Measurements from ENCODE around the gene N4BP2L1. TPM values are rescaled to one million over a fixed set of nuclear protein-coding genes. Genes with fewer than 3 reads are reported as not detected.

Gene N4BP2L1
- polyA plus RNA-seq, 3 donors: 50.9 to 82.5 (median 81.5) TPM

DNA sequence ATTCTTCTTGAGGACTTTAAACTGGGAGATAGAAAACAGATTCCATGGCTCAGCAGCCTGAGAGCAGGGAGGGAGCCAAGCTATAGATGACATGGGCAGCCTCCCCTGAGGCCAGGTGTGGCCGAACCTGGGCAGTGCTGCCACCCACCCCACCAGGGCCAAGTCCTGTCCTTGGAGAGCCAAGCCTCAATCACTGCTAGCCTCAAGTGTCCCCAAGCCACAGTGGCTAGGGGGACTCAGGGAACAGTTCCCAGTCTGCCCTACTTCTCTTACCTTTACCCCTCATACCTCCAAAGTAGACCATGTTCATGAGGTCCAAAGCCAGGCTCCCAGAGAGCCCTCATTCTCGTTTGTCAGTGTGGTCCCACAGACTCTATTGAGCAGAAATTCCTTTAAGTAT lies 8.1 kb downstream of the N4BP2L1 start:
- no peak overlapping the region for H3K27ac ChIP-seq (ENCODE audit: low read depth in 1 of 2, low read length in 2 of 2)
- Mint-ChIP-seq H3K9me3 (peaks cover 16 to 35% (median 24%) of the 10 kb centered on the region in 7 donors), H3K4me3 (no peak overlapping the region), H3K27me3 (ENCODE audit: low read depth in 3 of 3) (no peaks in the 10 kb centered on the region), H3K4me1 (peaks cover 24% of the 10 kb centered on the region), H3K36me3 (peaks cover 33 to 36% of the 10 kb centered on the region in 2 donors), H3K27ac (no peak overlapping the region)
- peaks cover 6 to 24% of the 10 kb centered on the region in 2 donors for H3K36me3 ChIP-seq (replicated peaks in 1 of 2; ENCODE audit: control insufficient read depth in 1 of 2, insufficient read depth in 2 of 2, low read length in 2 of 2)
- peaks cover 56% of the 10 kb centered on the region for H3K79me2 ChIP-seq (ENCODE audit: insufficient read depth, low read length)
- peaks cover 12 to 21% of the 10 kb centered on the region in 2 donors for H3K9me3 ChIP-seq (replicated peaks in 1 of 2; ENCODE audit: control insufficient read depth in 1 of 2, insufficient read depth in 1 of 2, low read length in 2 of 2)
- H3K27me3 ChIP-seq (ENCODE audit: control insufficient read depth in 2 of 2, insufficient read depth in 2 of 2, low read length in 2 of 2): no peaks in the 10 kb centered on the region
- no peak overlapping the region for H2AFZ ChIP-seq (ENCODE audit: insufficient read depth, low read depth, low read length, poor library complexity, severe bottlenecking)
- H3K4me2 ChIP-seq (replicated peaks; ENCODE audit: extremely low read depth, low read length, poor library complexity, severe bottlenecking): no peak overlapping the region
- peaks cover 42% of the 10 kb centered on the region for H4K20me1 ChIP-seq (ENCODE audit: insufficient read depth, low read length)
- H3K4me1 ChIP-seq (ENCODE audit: control insufficient read depth in 1 of 2, insufficient read depth in 2 of 2, low read length in 2 of 2): peaks cover 9 to 11% of the 10 kb centered on the region in 2 donors
- 100% methylated on average over 2 of the region's 2 CpGs for WGBS (ENCODE audit: insufficient coverage)
- intact Hi-C loops (cut with micrococcal nuclease): loop anchor here in 1 of 2 donors (10.0 kb wide), 1 partner anchor 105 kb away; the partner anchor contains the start of genes BRCA2 and ZAR1L
- H3K4me3 ChIP-seq (replicated peaks in 1 of 3; ENCODE audit: low read depth in 2 of 3, low read length in 3 of 3): peak overlapping the region in 1 of 3 experiments; percentile 2
- no peak overlapping the region for H3K9ac ChIP-seq (ENCODE audit: insufficient read depth, low read length, poor library complexity, severe bottlenecking)
- no peak for DNase-seq
- TF ChIP-seq, protein P1, sequence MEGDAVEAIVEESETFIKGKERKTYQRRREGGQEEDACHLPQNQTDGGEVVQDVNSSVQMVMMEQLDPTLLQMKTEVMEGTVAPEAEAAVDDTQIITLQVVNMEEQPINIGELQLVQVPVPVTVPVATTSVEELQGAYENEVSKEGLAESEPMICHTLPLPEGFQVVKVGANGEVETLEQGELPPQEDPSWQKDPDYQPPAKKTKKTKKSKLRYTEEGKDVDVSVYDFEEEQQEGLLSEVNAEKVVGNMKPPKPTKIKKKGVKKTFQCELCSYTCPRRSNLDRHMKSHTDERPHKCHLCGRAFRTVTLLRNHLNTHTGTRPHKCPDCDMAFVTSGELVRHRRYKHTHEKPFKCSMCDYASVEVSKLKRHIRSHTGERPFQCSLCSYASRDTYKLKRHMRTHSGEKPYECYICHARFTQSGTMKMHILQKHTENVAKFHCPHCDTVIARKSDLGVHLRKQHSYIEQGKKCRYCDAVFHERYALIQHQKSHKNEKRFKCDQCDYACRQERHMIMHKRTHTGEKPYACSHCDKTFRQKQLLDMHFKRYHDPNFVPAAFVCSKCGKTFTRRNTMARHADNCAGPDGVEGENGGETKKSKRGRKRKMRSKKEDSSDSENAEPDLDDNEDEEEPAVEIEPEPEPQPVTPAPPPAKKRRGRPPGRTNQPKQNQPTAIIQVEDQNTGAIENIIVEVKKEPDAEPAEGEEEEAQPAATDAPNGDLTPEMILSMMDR (IDR thresholded peaks at IDR 0.05): no peak

DNA sequence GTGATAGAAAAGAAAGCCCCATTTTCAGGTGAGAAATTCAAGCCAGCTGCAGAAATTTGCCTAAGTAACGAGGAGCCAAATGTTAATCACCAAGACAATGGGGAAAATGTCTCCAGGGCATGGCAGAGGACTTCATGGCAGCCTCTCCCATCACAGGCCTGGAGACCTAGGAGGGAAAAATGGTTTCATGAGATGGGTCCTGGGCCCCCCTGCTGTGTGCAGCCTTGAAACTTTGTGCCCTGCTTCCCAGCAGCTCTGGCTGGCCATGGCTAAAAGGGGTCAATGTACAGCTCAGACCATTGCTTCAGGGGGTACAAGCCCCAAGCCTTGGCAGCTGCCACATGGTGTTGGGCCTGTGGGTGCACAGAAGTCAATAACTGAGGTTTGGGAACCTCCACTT lies 9.9 kb downstream of the N4BP2L1 start:
- H3K79me2 ChIP-seq (ENCODE audit: insufficient read depth, low read length): peaks cover 37% of the 10 kb centered on the region
- H3K4me1 ChIP-seq (ENCODE audit: control insufficient read depth in 1 of 2, insufficient read depth in 2 of 2, low read length in 2 of 2): no peaks in the 10 kb centered on the region
- Mint-ChIP-seq H3K27ac (peak overlapping the region in 1 of 7 donors; percentile 28), H3K9me3 (peaks cover 16 to 35% (median 24%) of the 10 kb centered on the region in 7 donors), H3K36me3 (peaks cover 32% of the 10 kb centered on the region in 2 donors), H3K4me1 (peaks cover 12% of the 10 kb centered on the region), H3K4me3 (no peak overlapping the region), H3K27me3 (ENCODE audit: low read depth in 3 of 3) (no peaks in the 10 kb centered on the region)
- no CpG with 5 or more reads among the region's 1 CpG for WGBS (ENCODE audit: insufficient coverage)
- TF ChIP-seq, protein P1 (IDR thresholded peaks at IDR 0.05): no peak
- no peak overlapping the region for H3K27ac ChIP-seq (ENCODE audit: low read depth in 1 of 2, low read length in 2 of 2)
- no peak overlapping the region for H3K4me2 ChIP-seq (replicated peaks; ENCODE audit: extremely low read depth, low read length, poor library complexity, severe bottlenecking)
- H2AFZ ChIP-seq (ENCODE audit: insufficient read depth, low read depth, low read length, poor library complexity, severe bottlenecking): no peak overlapping the region
- H4K20me1 ChIP-seq (ENCODE audit: insufficient read depth, low read length): peaks cover 35% of the 10 kb centered on the region
- DNase-seq: no peak
- peaks cover 12 to 21% of the 10 kb centered on the region in 2 donors for H3K9me3 ChIP-seq (replicated peaks in 1 of 2; ENCODE audit: control insufficient read depth in 1 of 2, insufficient read depth in 1 of 2, low read length in 2 of 2)
- H3K27me3 ChIP-seq (ENCODE audit: control insufficient read depth in 2 of 2, insufficient read depth in 2 of 2, low read length in 2 of 2): no peaks in the 10 kb centered on the region
- H3K4me3 ChIP-seq (replicated peaks in 1 of 3; ENCODE audit: low read depth in 2 of 3, low read length in 3 of 3): no peak overlapping the region
- no peak overlapping the region for H3K9ac ChIP-seq (ENCODE audit: insufficient read depth, low read length, poor library complexity, severe bottlenecking)
- intact Hi-C loops (cut with micrococcal nuclease): no loop called here
- H3K36me3 ChIP-seq (replicated peaks in 1 of 2; ENCODE audit: control insufficient read depth in 1 of 2, insufficient read depth in 2 of 2, low read length in 2 of 2): peaks cover 10 to 24% of the 10 kb centered on the region in 2 donors

Data from CD14-positive monocyte (primary cell).